ENCODE results near the gene PEX3. TPM values are rescaled to one million over a fixed set of nuclear protein-coding genes. Genes with fewer than 3 reads are reported as not detected.

The PEX3 gene
- total and polyA plus RNA-seq, 2 of the 4 experiments (the other 2 are of a cell fraction), result 13.3 to 13.7 TPM

DNA sequence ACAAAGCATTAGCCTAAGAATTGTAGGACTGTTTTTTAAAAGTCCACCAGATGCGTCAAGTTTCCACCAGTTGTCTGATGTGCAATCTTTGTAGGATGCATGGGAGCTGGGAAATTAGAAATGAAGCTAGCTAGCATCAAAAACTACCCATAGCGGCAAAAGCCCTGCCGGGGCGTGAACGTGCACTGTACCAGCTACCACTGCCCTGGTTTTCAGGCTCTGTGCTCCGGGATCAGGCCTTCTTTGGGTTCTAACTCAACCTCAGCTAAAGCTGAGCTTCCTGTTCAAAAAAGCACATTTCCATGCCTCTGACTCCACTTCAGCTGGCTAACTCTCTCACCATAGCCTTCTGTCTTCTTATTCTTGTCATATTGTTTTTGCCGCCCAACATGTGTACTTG is 87.8 kb downstream of the PEX3 start:
- no peak overlapping the region; a peak in 1 of 4 replicates for H4K8ac ChIP-seq (ENCODE audit: low read depth in 2 of 2, low read length in 2 of 2)
- H3K4me2 ChIP-seq (ENCODE audit: low read depth, low read length), result no peak overlapping the region
- H2BK5ac ChIP-seq (ENCODE audit: low read depth, low read length, poor library complexity, severe bottlenecking), result no peak overlapping the region
- intact Hi-C loops (cut with micrococcal nuclease), result no loop called here
- H3K79me1 ChIP-seq (ENCODE audit: low read depth in 1 of 2, low read length in 2 of 2), result peaks cover 15 to 33% of the 10 kb centered on the region in 2 experiments
- ChIA-PET POLR2A (ENCODE audit: unreplicated experiment) (no interaction called here), CTCF (no interaction called here)
- H3K56ac ChIP-seq (ENCODE audit: extremely low read depth, insufficient read depth, low read length), result no peak overlapping the region
- H4K20me1 ChIP-seq (ENCODE audit: insufficient read depth, low read length), result no peaks in the 10 kb centered on the region
- DNase-seq (no peak), ATAC-seq (ENCODE audit: low read depth) (no peak)
- H4K5ac ChIP-seq (ENCODE audit: low read depth, low read length), result no peak overlapping the region
- BruUV-seq (replicated peaks), result no TSS peak
- peaks cover 3% of the 10 kb centered on the region; the same call in 1 of the 2 replicates for H3K4me1 ChIP-seq (ENCODE audit: control insufficient read depth, insufficient read depth, low read length)
- H3K14ac ChIP-seq (replicated peaks; ENCODE audit: low read depth, low read length), result no peak overlapping the region
- H3K27ac ChIP-seq (ENCODE audit: insufficient read depth, low read length), result no peak overlapping the region
- peak overlapping the region; percentile 39; the same call in 1 of the 2 replicates for H2AK5ac ChIP-seq (ENCODE audit: low read depth, low read length)
- no peaks in the 10 kb centered on the region for H3K27me3 ChIP-seq (ENCODE audit: control insufficient read depth, insufficient read depth, low read length)
- H3K4me3 ChIP-seq (ENCODE audit: insufficient read depth, low read depth, low read length), result no peak overlapping the region
- dilution Hi-C loops (cut with HindIII; ENCODE audit: low sequenced_read_pairs, unreplicated experiment), result no loop called here
- H4K91ac ChIP-seq (ENCODE audit: insufficient read depth, low read depth, low read length), result no peak overlapping the region
- H3K4ac ChIP-seq (ENCODE audit: low read depth, low read length), result no peak overlapping the region
- in situ Hi-C loops (cut with MboI; ENCODE audit: low sequenced_read_pairs), result no loop called here
- H2AFZ ChIP-seq (replicated peaks; ENCODE audit: low read length, poor library complexity), result no peak overlapping the region
- TF ChIP-seq NFE2L2 (IDR thresholded peaks at IDR 0.05; ENCODE audit: low read depth, low read length) (no peak), FOS (IDR thresholded peaks at IDR 0.05; ENCODE audit: low read depth, low read length) (no peak), CHD1 (IDR thresholded peaks at IDR 0.05; ENCODE audit: low read depth, low read length) (no peak), MXI1 (IDR thresholded peaks at IDR 0.05; ENCODE audit: borderline replicate concordance, low read depth, low read length) (no peak), MAZ (IDR thresholded peaks at IDR 0.05; ENCODE audit: borderline replicate concordance, low read depth, low read length) (no peak), SMC3 (IDR thresholded peaks at IDR 0.05; ENCODE audit: low read depth, low read length) (no peak), RAD21 (IDR thresholded peaks at IDR 0.05; ENCODE audit: low read length) (no peak), RCOR1 (IDR thresholded peaks at IDR 0.05; ENCODE audit: insufficient replicate concordance, low read length) (no peak), POLR2A (IDR thresholded peaks at IDR 0.05; ENCODE audit: low read depth, low read length) (no peak), BHLHE40 (IDR thresholded peaks at IDR 0.05; ENCODE audit: low read depth, low read length) (no peak), RFX5 (IDR thresholded peaks at IDR 0.05; ENCODE audit: low read depth, low read length) (no peak), MAFK (IDR thresholded peaks at IDR 0.05; ENCODE audit: low read depth, low read length) (no peak), CEBPB (IDR thresholded peaks at IDR 0.05; ENCODE audit: low read depth, low read length) (no peak)
- TF ChIP-seq, protein P1, sequence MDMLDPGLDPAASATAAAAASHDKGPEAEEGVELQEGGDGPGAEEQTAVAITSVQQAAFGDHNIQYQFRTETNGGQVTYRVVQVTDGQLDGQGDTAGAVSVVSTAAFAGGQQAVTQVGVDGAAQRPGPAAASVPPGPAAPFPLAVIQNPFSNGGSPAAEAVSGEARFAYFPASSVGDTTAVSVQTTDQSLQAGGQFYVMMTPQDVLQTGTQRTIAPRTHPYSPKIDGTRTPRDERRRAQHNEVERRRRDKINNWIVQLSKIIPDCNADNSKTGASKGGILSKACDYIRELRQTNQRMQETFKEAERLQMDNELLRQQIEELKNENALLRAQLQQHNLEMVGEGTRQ (IDR thresholded peaks at IDR 0.05; ENCODE audit: low read depth, low read length), result no peak
- TF ChIP-seq, protein P2, sequence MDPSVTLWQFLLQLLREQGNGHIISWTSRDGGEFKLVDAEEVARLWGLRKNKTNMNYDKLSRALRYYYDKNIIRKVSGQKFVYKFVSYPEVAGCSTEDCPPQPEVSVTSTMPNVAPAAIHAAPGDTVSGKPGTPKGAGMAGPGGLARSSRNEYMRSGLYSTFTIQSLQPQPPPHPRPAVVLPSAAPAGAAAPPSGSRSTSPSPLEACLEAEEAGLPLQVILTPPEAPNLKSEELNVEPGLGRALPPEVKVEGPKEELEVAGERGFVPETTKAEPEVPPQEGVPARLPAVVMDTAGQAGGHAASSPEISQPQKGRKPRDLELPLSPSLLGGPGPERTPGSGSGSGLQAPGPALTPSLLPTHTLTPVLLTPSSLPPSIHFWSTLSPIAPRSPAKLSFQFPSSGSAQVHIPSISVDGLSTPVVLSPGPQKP (IDR thresholded peaks at IDR 0.05; ENCODE audit: borderline replicate concordance, low read depth, low read length), result no peak
- TF ChIP-seq, protein P3, sequence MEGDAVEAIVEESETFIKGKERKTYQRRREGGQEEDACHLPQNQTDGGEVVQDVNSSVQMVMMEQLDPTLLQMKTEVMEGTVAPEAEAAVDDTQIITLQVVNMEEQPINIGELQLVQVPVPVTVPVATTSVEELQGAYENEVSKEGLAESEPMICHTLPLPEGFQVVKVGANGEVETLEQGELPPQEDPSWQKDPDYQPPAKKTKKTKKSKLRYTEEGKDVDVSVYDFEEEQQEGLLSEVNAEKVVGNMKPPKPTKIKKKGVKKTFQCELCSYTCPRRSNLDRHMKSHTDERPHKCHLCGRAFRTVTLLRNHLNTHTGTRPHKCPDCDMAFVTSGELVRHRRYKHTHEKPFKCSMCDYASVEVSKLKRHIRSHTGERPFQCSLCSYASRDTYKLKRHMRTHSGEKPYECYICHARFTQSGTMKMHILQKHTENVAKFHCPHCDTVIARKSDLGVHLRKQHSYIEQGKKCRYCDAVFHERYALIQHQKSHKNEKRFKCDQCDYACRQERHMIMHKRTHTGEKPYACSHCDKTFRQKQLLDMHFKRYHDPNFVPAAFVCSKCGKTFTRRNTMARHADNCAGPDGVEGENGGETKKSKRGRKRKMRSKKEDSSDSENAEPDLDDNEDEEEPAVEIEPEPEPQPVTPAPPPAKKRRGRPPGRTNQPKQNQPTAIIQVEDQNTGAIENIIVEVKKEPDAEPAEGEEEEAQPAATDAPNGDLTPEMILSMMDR (conservative IDR thresholded peaks at IDR 0.05; ENCODE audit: low read depth, low read length), result no peak
- 100% methylated on average over 1 of the region's 7 CpGs; no CpG with 5 or more reads in 1 of the 2 experiments for WGBS, 2 experiments (ENCODE audit: extremely low coverage in 2 of 2, insufficient read length in 1 of 2)
- H2BK120ac ChIP-seq (ENCODE audit: low read depth, low read length), result no peak overlapping the region
- no peak overlapping the region for H2BK20ac ChIP-seq (ENCODE audit: low read depth, low read length)
- peak overlapping the region; percentile 18; the same call in 1 of the 2 replicates for H3K23ac ChIP-seq (ENCODE audit: low read depth, low read length)
- H3K18ac ChIP-seq (ENCODE audit: low read depth, low read length), result no peak overlapping the region
- H3K9me1 ChIP-seq (ENCODE audit: insufficient read depth, low read length), result no peaks in the 10 kb centered on the region
- no peak overlapping the region for H3K9ac ChIP-seq (ENCODE audit: low read depth, low read length)
- no peak overlapping the region for H2BK15ac ChIP-seq (ENCODE audit: low read depth, low read length)
- H2AK9ac ChIP-seq (replicated peaks; ENCODE audit: low read depth, low read length, poor library complexity), result no peak overlapping the region
- H3K36me3 ChIP-seq (ENCODE audit: control insufficient read depth, insufficient read depth, low read length), result no peaks in the 10 kb centered on the region
- H3K9me3 ChIP-seq (ENCODE audit: control insufficient read depth, insufficient read depth, low read length), result no peaks in the 10 kb centered on the region
